Measurements from ENCODE around the gene PGS1. TPM values are rescaled to one million over a fixed set of nuclear protein-coding genes. Genes with fewer than 3 reads are reported as not detected.

Gene PGS1
- total RNA-seq, 1 donor from 2014 or later, result 59.3 TPM

DNA sequence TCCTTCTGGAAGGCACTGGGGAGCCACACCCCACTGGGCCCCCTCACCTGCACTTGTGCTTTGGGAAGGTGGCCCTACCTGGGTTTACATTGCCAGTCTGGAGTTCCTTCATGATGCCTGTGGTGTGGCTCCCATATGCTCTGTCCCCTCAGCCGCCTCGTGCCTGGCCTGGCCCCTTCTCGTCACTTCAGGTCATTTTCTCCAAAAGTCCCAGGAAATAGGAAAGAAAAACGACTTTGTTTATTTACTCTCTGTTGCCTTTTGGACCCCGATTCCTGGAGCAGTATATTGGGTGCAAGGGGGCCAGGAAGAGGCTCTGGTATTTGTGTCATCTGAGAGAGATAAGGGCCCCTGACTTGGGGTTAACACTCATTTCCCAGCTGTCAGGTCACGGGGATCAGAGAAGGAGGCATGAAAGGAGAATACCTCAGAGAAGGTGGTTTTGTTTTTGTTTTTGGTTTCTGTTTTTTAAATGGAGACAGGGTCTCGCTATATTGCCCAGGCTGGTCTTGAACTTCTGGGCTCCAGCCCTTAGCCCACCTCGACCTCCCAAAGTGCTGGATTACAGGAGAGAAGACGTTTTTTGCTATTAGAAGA lies 23.3 kb upstream of the PGS1 start:
- DNase-seq (ENCODE audit: low spot score), result peak; percentile 37
- Mint-ChIP-seq H3K4me1 (ENCODE audit: low read depth) (peaks cover 41% of the 10 kb centered on the region), H3K9me3 (no peaks in the 10 kb centered on the region), H3K27ac (peak overlapping the region; percentile 95), H3K36me3 (ENCODE audit: low read depth) (peaks cover 61% of the 10 kb centered on the region), H3K4me3 (ENCODE audit: low read depth) (peak overlapping the region; percentile 90), H3K27me3 (ENCODE audit: low read depth) (no peaks in the 10 kb centered on the region)
- intact Hi-C loops (cut with micrococcal nuclease), result loop anchor here (5.0 kb wide), 3 partner anchors 223 to 1213 kb away; partner anchors contain the start of genes SEC14L1 and TMC8

DNA sequence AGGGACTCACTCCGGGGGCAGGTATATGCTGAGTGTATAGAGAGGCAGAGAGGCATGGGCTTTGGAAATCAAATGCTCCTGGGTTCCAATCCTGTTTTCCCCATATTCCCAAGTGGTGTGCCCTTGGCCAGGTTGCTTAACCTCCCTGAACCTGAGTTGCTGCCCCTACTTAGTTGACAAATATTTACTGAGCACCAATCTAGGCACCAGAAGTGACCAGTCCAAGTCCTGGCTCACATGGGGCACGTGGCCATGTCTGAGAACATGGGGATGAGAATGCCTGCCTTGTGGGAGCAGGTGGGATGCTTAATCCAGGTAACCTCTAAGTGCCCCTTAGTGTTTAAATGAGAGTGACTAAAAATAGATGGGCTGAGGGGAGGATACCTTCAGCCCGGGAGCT lies 22.7 kb upstream of the PGS1 start:
- Mint-ChIP-seq H3K4me1 (ENCODE audit: low read depth) (peaks cover 39% of the 10 kb centered on the region), H3K4me3 (ENCODE audit: low read depth) (peak overlapping the region; percentile 90), H3K9me3 (no peaks in the 10 kb centered on the region), H3K27me3 (ENCODE audit: low read depth) (no peaks in the 10 kb centered on the region), H3K27ac (peak overlapping the region; percentile 95), H3K36me3 (ENCODE audit: low read depth) (peaks cover 61% of the 10 kb centered on the region)
- DNase-seq (ENCODE audit: low spot score), result no peak
- intact Hi-C loops (cut with micrococcal nuclease), result loop anchor here (1.0 to 5.0 kb wide), 5 partner anchors 40 to 1213 kb away; partner anchors contain the start of genes SEC14L1 and TMC8

DNA sequence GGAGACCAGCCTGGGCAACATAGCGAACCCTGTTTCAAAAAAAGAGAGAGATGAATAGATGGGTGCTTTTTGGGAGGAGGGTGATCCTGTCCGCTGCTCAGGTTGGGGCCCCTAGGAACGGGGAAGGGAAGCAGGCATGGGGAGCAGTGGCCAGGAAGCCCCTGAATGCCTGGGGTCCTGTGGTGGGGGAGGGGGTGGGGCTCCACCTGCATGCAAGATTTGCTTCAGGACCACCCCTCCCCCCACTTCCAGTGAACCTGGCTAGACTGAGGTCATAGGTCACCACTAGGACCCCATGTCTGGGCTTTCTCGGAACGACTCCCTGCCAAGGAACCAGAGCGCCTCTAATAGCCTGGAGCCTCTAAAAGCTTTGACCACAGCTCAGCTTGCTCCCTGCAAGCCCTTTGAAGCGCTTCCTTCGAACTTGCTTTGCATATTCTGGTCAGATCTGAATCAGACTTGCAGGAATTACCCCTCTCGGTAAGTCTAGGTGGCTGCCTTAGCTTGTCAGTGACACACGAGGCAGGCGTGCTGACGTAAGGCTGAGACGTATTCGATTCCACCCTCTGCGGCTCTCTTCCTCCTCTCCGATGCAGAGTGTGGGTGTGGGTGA lies 22.2 kb upstream of the PGS1 start:
- intact Hi-C loops (cut with micrococcal nuclease), result loop anchor here (1.0 to 5.0 kb wide), 5 partner anchors 41 to 1214 kb away; partner anchors contain the start of genes SEC14L1 and TMC8
- peaks cover 61% of the 10 kb centered on the region for H3K36me3 Mint-ChIP-seq (ENCODE audit: low read depth)

DNA sequence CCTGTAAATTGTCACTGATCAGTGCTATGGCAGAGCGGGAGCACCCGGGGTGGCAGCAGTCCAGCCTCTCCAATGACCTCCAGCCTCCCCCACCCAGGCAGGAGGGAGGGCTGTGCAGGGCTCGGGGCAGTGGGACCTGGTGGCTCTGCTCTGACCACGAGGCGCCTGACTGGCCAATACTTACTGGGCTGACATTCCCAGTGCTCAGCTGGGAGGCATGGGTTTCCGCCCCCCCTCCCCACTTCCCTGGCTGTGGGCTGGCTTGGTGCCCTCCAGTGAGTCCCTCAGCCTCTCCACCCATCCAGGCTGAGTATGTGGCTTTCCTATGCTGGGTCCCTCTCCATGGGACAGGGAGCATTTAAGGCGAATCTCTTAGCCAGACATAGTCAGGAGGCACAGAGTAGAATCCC lies 21.3 kb upstream of the PGS1 start:
- H3K4me1 Mint-ChIP-seq (ENCODE audit: low read depth), result peaks cover 43% of the 10 kb centered on the region

More for the DNA sequence above, 22.2 kb upstream of the PGS1 start:
- H3K27ac Mint-ChIP-seq, result peak overlapping the region; percentile 95
- peak; percentile 92 for DNase-seq (ENCODE audit: low spot score)
- H3K4me1 Mint-ChIP-seq (ENCODE audit: low read depth), result peaks cover 43% of the 10 kb centered on the region
- H3K27me3 Mint-ChIP-seq (ENCODE audit: low read depth), result no peaks in the 10 kb centered on the region
- H3K4me3 Mint-ChIP-seq (ENCODE audit: low read depth), result peak overlapping the region; percentile 90
- H3K9me3 Mint-ChIP-seq, result no peaks in the 10 kb centered on the region

DNA sequence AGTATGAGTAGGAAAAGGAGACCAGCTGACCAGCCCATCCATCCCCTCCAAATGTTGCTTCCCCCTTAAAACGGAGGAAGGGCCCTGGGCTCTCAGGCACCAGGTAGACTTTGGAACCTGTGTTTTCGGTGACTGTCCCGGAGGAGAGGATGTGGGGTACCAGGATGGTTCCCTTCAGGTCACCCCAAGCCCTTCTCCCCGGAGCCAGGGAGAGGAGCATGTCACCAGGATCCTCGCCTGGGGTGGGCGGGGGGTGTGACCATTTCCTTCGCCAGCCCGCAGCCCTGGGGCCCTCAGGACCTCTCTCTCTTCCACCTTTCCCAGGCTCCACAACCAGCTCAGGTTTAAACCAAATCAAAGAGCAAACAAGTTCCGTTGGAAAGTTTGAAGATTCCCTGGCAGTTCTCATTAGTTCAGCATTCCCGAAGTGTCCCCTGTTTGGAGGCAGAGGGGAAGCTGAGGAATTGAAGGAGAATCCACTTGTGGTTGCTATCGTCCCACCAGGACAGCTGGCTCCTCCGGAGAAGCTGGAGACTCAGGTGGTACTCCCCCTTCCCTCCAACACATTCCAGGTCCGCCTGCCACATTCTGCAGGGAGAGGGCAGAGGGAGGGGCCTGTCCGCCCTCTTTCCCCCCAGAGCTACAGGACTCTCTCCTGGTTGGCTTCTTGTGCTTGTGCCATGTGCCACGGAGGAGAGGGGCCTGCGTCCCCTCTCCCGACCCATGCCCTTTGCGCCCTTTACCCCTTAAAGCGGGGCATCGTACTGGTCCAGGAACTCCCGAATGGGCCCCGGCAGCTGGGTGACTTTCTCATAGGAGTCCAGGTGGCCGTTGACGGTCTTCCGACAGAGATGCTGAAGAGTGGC lies 20.5 kb upstream of the PGS1 start:
- intact Hi-C loops (cut with micrococcal nuclease), result loop anchor here (2.0 to 5.0 kb wide), 4 partner anchors 99 to 1216 kb away; partner anchors contain the start of genes SEC14L1 and TMC8
- no peak for DNase-seq (ENCODE audit: low spot score)
- Mint-ChIP-seq H3K9me3 (no peaks in the 10 kb centered on the region), H3K36me3 (ENCODE audit: low read depth) (peaks cover 61% of the 10 kb centered on the region), H3K4me1 (ENCODE audit: low read depth) (peaks cover 45% of the 10 kb centered on the region), H3K4me3 (ENCODE audit: low read depth) (peak overlapping the region; percentile 90), H3K27ac (peak overlapping the region; percentile 79), H3K27me3 (ENCODE audit: low read depth) (peaks cover 5% of the 10 kb centered on the region)

More for the DNA sequence above, 21.3 kb upstream of the PGS1 start:
- Mint-ChIP-seq H3K27me3 (ENCODE audit: low read depth) (peaks cover 2% of the 10 kb centered on the region), H3K9me3 (no peaks in the 10 kb centered on the region), H3K4me3 (ENCODE audit: low read depth) (peak overlapping the region; percentile 90), H3K27ac (peak overlapping the region; percentile 79), H3K36me3 (ENCODE audit: low read depth) (peaks cover 61% of the 10 kb centered on the region)
- DNase-seq (ENCODE audit: low spot score), result no peak
- intact Hi-C loops (cut with micrococcal nuclease), result loop anchor here (2.0 to 5.0 kb wide), 4 partner anchors 98 to 1215 kb away; partner anchors contain the start of genes SEC14L1 and TMC8

DNA sequence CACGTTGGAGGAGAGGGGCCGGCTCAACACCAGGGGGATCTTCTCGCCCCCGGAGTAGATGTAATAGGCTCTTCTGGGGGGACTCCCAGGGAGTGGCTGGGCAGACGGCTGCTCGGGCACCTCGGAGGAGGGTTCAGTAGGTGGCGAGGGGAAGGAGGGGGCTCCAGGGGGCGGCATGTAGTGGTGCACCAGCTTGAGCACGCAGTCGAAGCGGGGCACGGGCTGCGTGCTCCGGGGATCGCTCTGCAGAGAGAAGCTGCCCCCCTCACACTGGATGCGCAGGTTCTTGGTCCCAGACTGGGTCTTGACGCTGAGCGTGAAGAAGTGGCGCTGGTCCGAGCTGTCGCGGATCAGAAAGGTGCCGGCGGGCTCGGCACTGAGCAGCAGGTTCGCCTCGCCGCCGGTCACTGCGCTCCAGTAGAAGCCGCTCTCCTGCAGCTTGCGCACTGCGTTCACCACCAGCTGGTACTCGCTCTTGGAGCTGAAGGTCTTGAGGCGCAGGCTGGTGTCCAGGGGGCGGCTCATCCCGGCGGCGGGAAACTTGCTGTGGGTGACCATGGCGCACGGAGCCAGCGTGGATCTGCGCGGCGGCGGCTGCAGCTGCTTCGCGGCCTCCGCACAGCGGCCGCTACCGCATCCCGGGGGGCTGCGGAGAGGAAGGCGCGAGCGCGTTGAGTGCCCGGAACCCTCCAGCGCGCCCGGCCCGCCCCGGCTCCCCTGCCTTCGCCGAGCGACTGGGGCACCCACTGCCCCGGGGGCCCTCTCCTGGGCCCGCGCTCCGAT lies 19.7 kb upstream of the PGS1 start:
- H3K9me3 Mint-ChIP-seq, result no peaks in the 10 kb centered on the region
- peaks cover 9% of the 10 kb centered on the region for H3K27me3 Mint-ChIP-seq (ENCODE audit: low read depth)
- peak; percentile 52 for DNase-seq (ENCODE audit: low spot score)
- H3K27ac Mint-ChIP-seq, result peak overlapping the region; percentile 63
- H3K4me3 Mint-ChIP-seq (ENCODE audit: low read depth), result peak overlapping the region; percentile 90
- peaks cover 38% of the 10 kb centered on the region for H3K4me1 Mint-ChIP-seq (ENCODE audit: low read depth)
- intact Hi-C loops (cut with micrococcal nuclease), result loop anchor here (5.0 kb wide), 3 partner anchors 226 to 1216 kb away; partner anchors contain the start of genes SEC14L1 and TMC8
- H3K36me3 Mint-ChIP-seq (ENCODE audit: low read depth), result peaks cover 55% of the 10 kb centered on the region

DNA sequence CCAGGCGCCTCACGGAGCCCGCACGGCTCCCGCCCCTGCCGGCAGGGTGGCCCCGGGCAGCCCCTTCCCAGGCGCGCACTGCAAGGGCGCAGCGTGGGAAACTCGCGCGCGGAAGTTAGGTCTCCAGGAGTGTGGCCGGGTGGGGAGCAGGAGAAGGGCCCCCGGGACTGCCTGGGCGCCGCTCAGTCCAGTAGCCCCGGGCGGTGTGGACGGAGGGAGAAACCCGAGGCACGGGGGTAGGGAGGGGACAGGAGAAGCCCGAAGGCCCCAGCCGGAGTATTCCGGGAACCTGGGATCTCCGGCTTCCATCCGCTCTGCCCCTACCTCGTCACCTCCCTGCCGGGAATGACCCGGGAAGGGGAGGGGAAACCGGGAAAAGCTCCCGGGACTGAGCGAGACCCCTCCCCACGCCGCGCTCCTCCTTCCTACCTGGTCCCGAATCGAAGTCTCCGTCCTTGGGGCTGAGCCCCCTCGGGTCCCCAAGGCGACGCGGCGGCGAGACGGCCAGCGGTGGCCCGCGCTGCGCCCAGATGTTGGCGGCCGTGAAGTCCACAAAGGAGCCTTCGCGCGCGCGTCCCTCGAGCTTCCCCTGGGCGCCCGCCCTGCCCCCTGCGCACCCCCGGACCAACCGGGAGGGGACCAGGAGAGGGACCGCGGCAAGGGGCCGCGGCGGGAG lies 19.0 kb upstream of the PGS1 start:
- Mint-ChIP-seq H3K36me3 (ENCODE audit: low read depth) (peaks cover 48% of the 10 kb centered on the region), H3K9me3 (no peaks in the 10 kb centered on the region), H3K27me3 (ENCODE audit: low read depth) (peaks cover 9% of the 10 kb centered on the region), H3K27ac (peak overlapping the region; percentile 69), H3K4me3 (ENCODE audit: low read depth) (peak overlapping the region; percentile 85), H3K4me1 (ENCODE audit: low read depth) (peaks cover 35% of the 10 kb centered on the region)
- DNase-seq (ENCODE audit: low spot score), result no peak
- intact Hi-C loops (cut with micrococcal nuclease), result loop anchor here (5.0 kb wide), 3 partner anchors 227 to 1217 kb away; partner anchors contain the start of genes SEC14L1 and TMC8

DNA sequence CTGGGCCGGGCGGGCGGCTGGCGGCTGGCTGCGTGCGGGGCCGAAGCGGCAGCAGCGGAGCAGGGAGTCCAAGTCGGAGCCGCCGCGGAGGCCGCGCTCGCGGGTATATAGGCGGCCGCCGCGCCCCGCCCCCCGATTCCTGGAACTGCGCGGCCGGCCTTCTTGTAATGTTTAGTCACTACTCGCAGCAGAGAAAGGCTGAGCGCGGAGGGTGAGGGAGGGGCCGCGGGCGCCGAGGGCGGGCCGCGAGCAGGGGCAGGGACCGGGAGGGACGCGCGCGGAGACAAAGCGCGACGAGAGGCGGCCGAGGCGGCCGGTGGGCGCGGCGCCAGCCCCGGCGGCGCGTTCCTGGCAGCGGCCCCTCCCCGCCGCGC lies 18.5 kb upstream of the PGS1 start, which contains the start of gene SOCS3:
TSS of gene SOCS3 (minus strand) at position 81 of the 374 bp plus-strand sequence. CDS start 982 bp downstream, outside the sequence.
- Mint-ChIP-seq H3K9me3 (no peaks in the 10 kb centered on the region), H3K27me3 (ENCODE audit: low read depth) (peaks cover 11% of the 10 kb centered on the region), H3K27ac (peak within 1 kb of the TSS; percentile 90), H3K4me3 (ENCODE audit: low read depth) (peak within 1 kb of the TSS; percentile 90), H3K4me1 (ENCODE audit: low read depth) (peaks cover 36% of the 10 kb centered on the region), H3K36me3 (ENCODE audit: low read depth) (peaks cover 43% of the 10 kb centered on the region)
- peak; percentile 97 for DNase-seq (ENCODE audit: low spot score)
- intact Hi-C loops (cut with micrococcal nuclease), result loop anchor here (1.0 to 5.0 kb wide), 6 partner anchors 18 to 1218 kb away; partner anchors contain the start of genes PGS1, SEC14L1 and TMC8

DNA sequence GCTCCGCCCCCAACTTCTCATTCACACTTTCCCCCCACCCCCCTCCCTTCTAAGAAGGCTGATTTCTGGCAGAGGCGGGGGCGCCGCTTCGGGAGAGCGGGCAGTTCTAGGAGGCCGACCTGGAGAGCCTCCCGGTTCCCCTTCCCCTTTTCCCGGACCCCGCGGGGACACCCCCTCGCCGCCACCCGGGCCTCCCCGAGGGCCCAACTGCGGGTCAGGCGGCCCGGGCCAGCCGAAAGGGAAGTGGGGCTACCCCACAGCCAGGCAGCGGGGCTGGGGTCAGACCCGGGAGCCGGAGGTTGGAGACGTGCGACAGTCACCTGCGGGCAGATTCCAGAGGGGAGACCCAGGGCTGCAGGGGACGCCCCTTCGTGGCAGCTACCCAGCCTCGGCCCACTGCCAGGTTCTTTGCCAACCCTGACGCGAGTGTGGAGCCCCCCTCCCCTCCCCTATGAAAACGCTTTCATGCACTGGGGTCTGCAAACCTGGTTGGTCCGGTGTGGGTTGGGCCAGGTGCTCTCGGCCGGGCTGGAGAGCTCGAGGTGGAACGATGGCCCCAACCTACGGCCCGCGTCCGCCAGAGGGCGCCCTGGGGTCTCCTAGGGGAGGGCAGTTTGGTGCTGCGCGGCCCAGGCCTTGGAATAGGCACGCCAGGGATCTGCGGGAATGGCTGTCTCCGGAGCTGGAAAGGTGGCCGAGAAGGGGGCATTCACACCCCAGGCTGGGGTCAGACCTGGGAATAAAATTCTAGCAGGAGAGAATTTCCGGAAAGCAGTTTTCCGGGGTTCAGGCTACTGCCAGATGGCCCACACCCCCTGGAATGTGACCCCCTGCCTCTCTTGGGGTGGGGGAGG lies 17.9 kb upstream of the PGS1 start:
- Mint-ChIP-seq H3K4me3 (ENCODE audit: low read depth) (peak overlapping the region; percentile 83), H3K9me3 (no peaks in the 10 kb centered on the region), H3K27ac (peak overlapping the region; percentile 90), H3K36me3 (ENCODE audit: low read depth) (peaks cover 37% of the 10 kb centered on the region), H3K27me3 (ENCODE audit: low read depth) (peaks cover 11% of the 10 kb centered on the region), H3K4me1 (ENCODE audit: low read depth) (peaks cover 33% of the 10 kb centered on the region)
- peak; percentile 82 for DNase-seq (ENCODE audit: low spot score)
- intact Hi-C loops (cut with micrococcal nuclease), result loop anchor here (1.0 to 2.0 kb wide), 3 partner anchors 18 to 72 kb away; partner anchors contain the start of gene PGS1

DNA sequence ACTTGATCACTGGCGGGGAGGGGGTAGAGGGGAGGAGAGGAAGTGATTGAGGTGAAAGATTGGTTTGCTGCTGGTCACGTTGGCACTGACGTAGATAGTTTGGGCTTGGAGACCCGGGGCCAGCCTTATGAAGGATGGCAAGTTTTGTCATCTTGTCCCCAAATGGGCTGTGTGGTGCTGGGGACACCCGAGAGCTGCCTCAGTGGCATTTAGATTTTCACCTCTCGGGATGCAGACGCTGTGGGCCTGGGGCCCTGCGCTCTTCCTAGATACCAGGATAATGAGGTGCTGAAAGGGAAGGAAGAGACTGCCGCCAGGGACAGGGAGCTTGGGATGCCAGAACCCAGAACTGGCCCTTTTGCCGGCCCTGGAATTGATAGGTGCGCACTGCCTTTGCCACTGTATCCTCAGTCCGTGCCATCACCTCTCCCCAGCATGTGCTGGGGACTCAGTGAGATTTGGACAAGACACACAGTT lies 17.2 kb upstream of the PGS1 start:
- Mint-ChIP-seq H3K4me1 (ENCODE audit: low read depth) (peaks cover 26% of the 10 kb centered on the region), H3K4me3 (ENCODE audit: low read depth) (peak overlapping the region; percentile 83), H3K27me3 (ENCODE audit: low read depth) (peaks cover 14% of the 10 kb centered on the region), H3K36me3 (ENCODE audit: low read depth) (peaks cover 31% of the 10 kb centered on the region), H3K27ac (peak overlapping the region; percentile 90), H3K9me3 (no peaks in the 10 kb centered on the region)
- DNase-seq (ENCODE audit: low spot score), result no peak
- intact Hi-C loops (cut with micrococcal nuclease), result loop anchor here (2.0 kb wide), 1 partner anchor 72 kb away; no protein-coding TSS in a partner anchor

All from activated T-helper 2 cell treated with anti-CD3 and anti-CD28 coated beads, Interferon-gamma antibody, Interleukin-2, Interleukin-4, amounts not matched to agents 10 μg/mL and 5 μg/mL and 100 μg/mL, durations not matched to agents 14 hours and 24 hours and 36 hours (primary cell).